ENCODE results near the gene NEO1. TPM values are rescaled to one million over a fixed set of nuclear protein-coding genes. Genes with fewer than 3 reads are reported as not detected.

The NEO1 gene
- total and polyA plus RNA-seq, 5 donors = 7.5 to 17.2 (median 15.6) TPM

DNA sequence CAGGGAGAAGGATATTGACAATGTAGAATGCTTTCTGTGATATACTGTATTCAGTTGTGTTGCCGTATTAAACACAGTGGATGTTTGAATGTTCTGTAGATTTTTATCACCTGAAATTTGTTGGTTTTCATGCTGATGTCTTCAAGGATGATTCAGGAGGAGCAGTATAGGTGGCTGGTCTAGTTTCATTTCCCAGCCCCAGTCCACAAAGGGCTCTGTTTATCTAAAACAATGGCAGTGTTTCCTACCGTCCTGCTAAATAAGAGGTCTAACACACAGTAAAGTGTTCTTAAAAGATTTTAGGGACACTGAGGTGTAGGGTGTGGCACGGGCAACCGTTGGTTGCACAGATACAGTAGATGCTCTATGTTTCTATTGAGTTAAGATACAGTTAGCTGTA is 26.0 kb downstream of the NEO1 start:
- ATAC-seq (no peak), DNase-seq (no peak)
- no peak overlapping the region for H3K4me3 ChIP-seq (ENCODE audit: low read length)
- H3K4me1 ChIP-seq (ENCODE audit: control insufficient read depth, insufficient read depth, low read length) = peaks cover 1% of the 10 kb centered on the region
- no peaks in the 10 kb centered on the region for H3K9me3 ChIP-seq (ENCODE audit: control insufficient read depth, low read length)
- 81% methylated on average over 4 of the region's 4 CpGs for WGBS
- no peaks in the 10 kb centered on the region for H3K27me3 ChIP-seq (ENCODE audit: control insufficient read depth, insufficient read depth)
- intact Hi-C loops (cut with DNase I) = loop anchor here in 2 of 4 donors (5.0 to 10.0 kb wide), 2 partner anchors 283 to 286 kb away; no protein-coding TSS in a partner anchor
- H3K27ac ChIP-seq (ENCODE audit: low read length) = no peak overlapping the region

- ATAC-seq (no peak), DNase-seq (no peak)
- Histone ChIP-seq H3K4me3 (ENCODE audit: low read length) (no peak overlapping the region), H3K4me1 (ENCODE audit: control insufficient read depth, insufficient read depth, low read length) (peaks cover 1% of the 10 kb centered on the region), H3K9me3 (ENCODE audit: control insufficient read depth, low read length) (no peaks in the 10 kb centered on the region), H3K27me3 (ENCODE audit: control insufficient read depth, insufficient read depth) (no peaks in the 10 kb centered on the region), H3K27ac (ENCODE audit: low read length) (no peak overlapping the region)
- WGBS = 71% methylated on average over 2 of the region's 2 CpGs
- intact Hi-C loops (cut with DNase I) = loop anchor here in 2 of 4 donors (5.0 to 10.0 kb wide), 2 partner anchors 284 to 286 kb away; no protein-coding TSS in a partner anchor
Measured at GRCh38 chr15:73078722-73079121, 26.5 kb downstream of the NEO1 start.

DNA sequence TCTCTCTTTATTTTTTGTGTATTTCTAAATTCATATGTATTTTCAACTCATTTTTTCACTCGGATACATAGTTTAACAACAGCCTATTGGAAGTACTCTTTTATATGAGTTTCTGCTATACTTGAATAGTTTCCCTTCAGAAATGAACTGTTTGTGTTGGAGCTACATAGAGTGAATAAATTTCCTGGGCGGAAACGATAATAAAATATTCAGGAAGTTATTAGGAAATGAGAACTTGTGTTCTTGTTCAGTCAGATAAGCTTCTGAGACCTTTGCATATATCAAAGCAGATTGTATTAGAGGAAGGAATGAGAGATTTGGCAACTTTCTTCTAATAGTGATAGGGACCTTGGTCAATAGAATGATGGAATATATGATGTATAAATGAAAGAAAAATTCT is 27.3 kb downstream of the NEO1 start:
- 39% methylated on average over 3 of the region's 3 CpGs for WGBS
- H3K4me3 ChIP-seq (ENCODE audit: low read length) = no peak overlapping the region
- peaks cover 2% of the 10 kb centered on the region for H3K27me3 ChIP-seq (ENCODE audit: control insufficient read depth, insufficient read depth)
- no peaks in the 10 kb centered on the region for H3K9me3 ChIP-seq (ENCODE audit: control insufficient read depth, low read length)
- no peak overlapping the region for H3K27ac ChIP-seq (ENCODE audit: low read length)
- intact Hi-C loops (cut with DNase I) = loop anchor here in 2 of 4 donors (5.0 to 10.0 kb wide), 2 partner anchors 285 to 287 kb away; no protein-coding TSS in a partner anchor
- ATAC-seq (peak in 1 of 2 donors; percentile 70), DNase-seq (no peak)
- peaks cover 1% of the 10 kb centered on the region for H3K4me1 ChIP-seq (ENCODE audit: control insufficient read depth, insufficient read depth, low read length)

DNA sequence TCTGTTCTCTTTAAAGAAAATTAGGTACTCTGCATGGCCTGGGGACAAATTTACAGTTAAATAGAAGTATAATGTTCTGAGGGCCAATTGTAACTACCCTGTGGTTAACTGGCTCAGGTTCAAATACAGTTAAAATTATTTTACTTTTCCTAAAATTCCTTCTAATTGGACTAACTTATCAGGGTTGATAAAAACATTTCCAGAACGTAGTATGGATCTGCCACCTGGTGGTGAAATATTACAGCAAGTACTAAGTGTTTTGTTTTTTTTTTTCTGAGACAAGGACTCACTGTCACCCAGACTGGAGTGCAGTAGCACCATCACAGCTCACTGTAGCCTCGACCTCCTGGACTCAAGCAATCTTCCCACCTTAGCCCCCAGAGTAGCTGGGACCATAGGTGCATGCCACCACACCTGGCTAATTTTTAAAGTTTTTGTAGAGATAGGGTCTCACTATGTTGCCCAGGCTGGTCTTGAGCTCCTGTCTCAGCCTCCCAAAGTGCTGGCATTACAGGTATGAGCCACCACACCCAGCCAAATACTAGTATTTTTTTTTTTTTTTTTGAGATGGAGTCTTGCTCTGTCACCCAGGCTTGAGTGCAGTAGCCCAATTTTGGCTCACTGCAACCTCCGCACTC is 29.2 kb downstream of the NEO1 start:
- Histone ChIP-seq H3K27ac (ENCODE audit: low read length) (no peak overlapping the region), H3K4me1 (ENCODE audit: control insufficient read depth, insufficient read depth, low read length) (peaks cover 1% of the 10 kb centered on the region), H3K27me3 (ENCODE audit: control insufficient read depth, insufficient read depth) (peaks cover 2% of the 10 kb centered on the region), H3K4me3 (ENCODE audit: low read length) (no peak overlapping the region), H3K9me3 (ENCODE audit: control insufficient read depth, low read length) (no peaks in the 10 kb centered on the region)
- DNase-seq = peak in 1 of 3 donors; percentile 24
- ATAC-seq = peak; percentile 29 to 54
- intact Hi-C loops (cut with DNase I) = loop anchor here in 2 of 4 donors (2.0 to 5.0 kb wide), 2 partner anchors 284 to 285 kb away; no protein-coding TSS in a partner anchor
- 33% methylated on average over 3 of the region's 3 CpGs for WGBS

GRCh38 chr15:73082812-73083211 is 30.5 kb downstream of the NEO1 start:
- no peaks in the 10 kb centered on the region for H3K9me3 ChIP-seq (ENCODE audit: control insufficient read depth, low read length)
- no peak overlapping the region for H3K4me3 ChIP-seq (ENCODE audit: low read length)
- peaks cover 1% of the 10 kb centered on the region for H3K4me1 ChIP-seq (ENCODE audit: control insufficient read depth, insufficient read depth, low read length)
- ATAC-seq (no peak), DNase-seq (no peak)
- intact Hi-C loops (cut with DNase I) = loop anchor here in 1 of 4 donors (5.0 kb wide), 1 partner anchor 286 kb away; no protein-coding TSS in a partner anchor
- peaks cover 2% of the 10 kb centered on the region for H3K27me3 ChIP-seq (ENCODE audit: control insufficient read depth, insufficient read depth)
- 20% methylated on average over 2 of the region's 2 CpGs for WGBS
- H3K27ac ChIP-seq (ENCODE audit: low read length) = no peak overlapping the region

DNA sequence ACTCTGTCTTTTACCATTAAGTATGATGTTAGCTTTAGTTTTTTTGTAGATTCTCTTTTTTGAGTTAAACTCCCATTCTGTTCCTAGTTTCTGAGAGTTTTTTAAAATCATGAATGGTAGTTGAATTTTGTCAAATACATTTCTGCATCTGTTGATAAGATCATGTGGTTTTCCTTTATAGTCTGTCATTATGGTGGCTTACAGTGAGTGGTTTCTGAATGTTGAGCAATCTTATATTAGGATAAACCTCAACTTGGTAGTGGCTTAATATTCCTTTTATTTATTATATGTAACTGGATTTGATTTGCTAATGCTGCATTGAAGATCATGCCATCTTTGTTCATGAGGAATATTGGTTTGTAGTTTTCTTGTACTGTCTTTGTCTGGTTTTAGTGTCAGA is 34.8 kb downstream of the NEO1 start:
- Histone ChIP-seq H3K27ac (ENCODE audit: low read length) (no peak overlapping the region), H3K4me1 (ENCODE audit: control insufficient read depth, insufficient read depth, low read length) (no peaks in the 10 kb centered on the region), H3K4me3 (ENCODE audit: low read length) (no peak overlapping the region), H3K9me3 (ENCODE audit: control insufficient read depth, low read length) (no peaks in the 10 kb centered on the region), H3K27me3 (ENCODE audit: control insufficient read depth, insufficient read depth) (peaks cover 2% of the 10 kb centered on the region)
- DNase-seq (no peak), ATAC-seq (no peak)
- intact Hi-C loops (cut with DNase I) = no loop called here

DNA sequence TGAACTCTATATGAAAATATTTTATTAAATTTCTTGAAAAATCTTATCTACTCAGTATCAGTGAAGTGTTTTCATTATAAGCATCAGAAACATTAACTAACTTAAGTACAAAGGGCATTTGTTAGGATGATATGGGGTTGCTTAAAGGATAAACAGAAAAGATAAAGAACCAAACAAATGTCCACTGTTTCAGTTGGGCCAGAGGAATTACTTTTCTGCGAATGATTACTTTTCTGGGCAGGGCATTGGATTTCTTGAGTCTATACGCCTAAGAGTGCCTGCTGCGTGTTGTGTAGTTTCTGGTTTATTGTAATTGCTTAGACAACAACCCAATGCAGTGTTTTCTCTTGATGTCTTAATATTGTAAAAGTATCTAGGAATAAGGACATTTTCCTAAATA is 52.8 kb downstream of the NEO1 start:
- no peak for DNase-seq
- H3K4me3 ChIP-seq (ENCODE audit: low read length) = no peak overlapping the region
- intact Hi-C loops (cut with DNase I) = no loop called here
- H3K4me1 ChIP-seq (ENCODE audit: control insufficient read depth, insufficient read depth, low read length) = no peaks in the 10 kb centered on the region
- H3K9me3 ChIP-seq (ENCODE audit: control insufficient read depth, low read length) = no peaks in the 10 kb centered on the region
- H3K27me3 ChIP-seq (ENCODE audit: control insufficient read depth, insufficient read depth) = no peaks in the 10 kb centered on the region
- ATAC-seq = no peak
- WGBS = 89% methylated on average over 3 of the region's 3 CpGs
- no peak overlapping the region for H3K27ac ChIP-seq (ENCODE audit: low read length)

DNA sequence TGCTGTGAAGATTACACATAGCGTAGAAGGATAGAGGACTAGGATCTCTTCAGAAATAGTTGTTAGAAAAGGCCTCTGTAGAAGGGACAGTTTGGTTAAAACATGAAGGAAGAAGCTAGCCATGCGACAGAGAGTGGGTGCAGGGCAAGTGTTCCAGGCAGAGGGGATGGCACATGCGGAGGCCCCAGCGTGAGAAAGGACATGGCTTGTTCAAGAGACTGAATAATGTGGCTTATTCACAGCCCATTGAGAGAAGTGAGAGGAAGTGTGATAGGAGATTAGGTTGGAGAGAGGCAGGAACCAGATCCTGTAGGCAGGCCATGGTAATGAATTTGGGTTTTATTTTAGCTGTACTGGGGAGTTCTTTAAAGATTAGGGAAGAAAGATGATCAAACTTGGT is 56.4 kb downstream of the NEO1 start:
- intact Hi-C loops (cut with DNase I) = no loop called here

GRCh38 chr15:73109765-73110164 is 57.5 kb downstream of the NEO1 start:
- no peak for DNase-seq
- H3K27me3 ChIP-seq (ENCODE audit: control insufficient read depth, insufficient read depth) = no peaks in the 10 kb centered on the region
- H3K9me3 ChIP-seq (ENCODE audit: control insufficient read depth, low read length) = no peaks in the 10 kb centered on the region
- no peak overlapping the region for H3K4me3 ChIP-seq (ENCODE audit: low read length)
- no peak for ATAC-seq
- H3K4me1 ChIP-seq (ENCODE audit: control insufficient read depth, insufficient read depth, low read length) = no peaks in the 10 kb centered on the region
- intact Hi-C loops (cut with DNase I) = no loop called here
- 97% methylated on average over 3 of the region's 3 CpGs for WGBS
- no peak overlapping the region for H3K27ac ChIP-seq (ENCODE audit: low read length)

More for the DNA sequence above, 56.4 kb downstream of the NEO1 start:
- H3K27ac ChIP-seq (ENCODE audit: low read length) = no peak overlapping the region
- DNase-seq (no peak), ATAC-seq (no peak)
- H3K4me1 ChIP-seq (ENCODE audit: control insufficient read depth, insufficient read depth, low read length) = no peaks in the 10 kb centered on the region
- 51% methylated on average over 4 of the region's 4 CpGs for WGBS
- no peaks in the 10 kb centered on the region for H3K27me3 ChIP-seq (ENCODE audit: control insufficient read depth, insufficient read depth)
- no peak overlapping the region for H3K4me3 ChIP-seq (ENCODE audit: low read length)
- no peaks in the 10 kb centered on the region for H3K9me3 ChIP-seq (ENCODE audit: control insufficient read depth, low read length)

DNA sequence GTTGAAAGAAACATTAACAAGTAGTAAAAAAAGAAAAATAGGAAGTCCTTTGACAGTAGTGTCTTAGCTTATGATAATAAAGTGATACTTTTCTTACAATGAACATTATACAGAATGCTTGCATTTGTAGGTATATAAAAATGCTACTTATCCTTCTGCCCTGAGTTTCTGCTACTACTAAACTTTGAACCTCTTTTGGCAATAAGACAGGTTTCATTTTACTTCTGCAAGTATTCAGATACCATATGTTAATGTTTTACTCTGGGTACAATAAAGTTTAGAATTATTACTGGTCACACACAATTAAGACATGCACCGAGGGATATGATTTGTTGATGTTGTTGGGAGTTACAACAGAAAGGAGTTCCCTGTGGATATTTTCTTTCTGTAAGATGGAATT is 57.9 kb downstream of the NEO1 start:
- H3K27ac ChIP-seq (ENCODE audit: low read length) = no peak overlapping the region
- no peak for ATAC-seq
- WGBS = 93% methylated on average over 1 of the region's 1 CpG

DNA sequence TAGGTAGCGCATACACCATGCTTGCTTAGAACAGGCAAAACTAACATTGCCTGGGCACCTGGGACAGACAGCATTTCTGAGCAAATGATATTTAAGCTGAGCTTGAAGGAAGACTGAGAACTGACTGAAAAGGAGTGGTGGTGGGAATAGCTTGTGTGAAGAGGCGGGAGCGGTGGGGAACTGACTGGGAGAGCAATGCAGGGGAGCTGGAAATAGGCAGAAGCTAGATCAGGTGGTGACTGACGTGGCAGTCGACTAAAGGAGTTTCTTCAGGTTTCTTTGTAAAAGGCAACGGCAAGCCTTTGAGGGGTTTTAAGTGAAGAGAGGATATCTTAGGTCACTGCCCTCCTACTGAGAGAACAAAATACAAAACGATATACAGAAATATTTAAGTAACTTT is 61.8 kb downstream of the NEO1 start:
- Histone ChIP-seq H3K4me3 (ENCODE audit: low read length) (no peak overlapping the region), H3K4me1 (ENCODE audit: control insufficient read depth, insufficient read depth, low read length) (no peaks in the 10 kb centered on the region), H3K27me3 (ENCODE audit: control insufficient read depth, insufficient read depth) (no peaks in the 10 kb centered on the region), H3K27ac (ENCODE audit: low read length) (no peak overlapping the region), H3K9me3 (ENCODE audit: control insufficient read depth, low read length) (no peaks in the 10 kb centered on the region)
- 83% methylated on average over 7 of the region's 7 CpGs for WGBS
- intact Hi-C loops (cut with DNase I) = no loop called here
- DNase-seq (no peak), ATAC-seq (no peak)

More for the DNA sequence above, 57.9 kb downstream of the NEO1 start:
- H3K27me3 ChIP-seq (ENCODE audit: control insufficient read depth, insufficient read depth) = no peaks in the 10 kb centered on the region
- H3K9me3 ChIP-seq (ENCODE audit: control insufficient read depth, low read length) = no peaks in the 10 kb centered on the region
- no peak for DNase-seq
- intact Hi-C loops (cut with DNase I) = no loop called here
- H3K4me1 ChIP-seq (ENCODE audit: control insufficient read depth, insufficient read depth, low read length) = no peaks in the 10 kb centered on the region
- no peak overlapping the region for H3K4me3 ChIP-seq (ENCODE audit: low read length)
